Peyer's patch (tissue), 4 donors: ENCODE results near the gene PRSS33. TPM values are rescaled to one million over a fixed set of nuclear protein-coding genes. Genes with fewer than 3 reads are reported as not detected.

ENCODE experiments used
- DNase-seq, 3 donors: peaks; one replicate each; pipeline ENCODE4 v3.0.0-alpha.2; 2017 to 2019
- H3K27ac ChIP-seq, 4 donors: fragments of 200-600 bp; sonication (generic); one replicate each; pipeline ENCODE4 v1.5.1; 2016 to 2019
- H3K27me3 ChIP-seq, 2 donors: fragments of 200-600 bp; sonication (generic); one replicate each; pipeline ENCODE4 v1.5.1; 2019
- H3K36me3 ChIP-seq, 3 donors: fragments of 200-600 bp; sonication (generic); one replicate each; pipeline ENCODE4 v1.5.1; 2016 to 2019
- H3K4me1 ChIP-seq, 4 donors: fragments of 200-600 bp; sonication (generic); one replicate each; pipeline ENCODE4 v1.5.1; 2016 to 2019
- H3K4me3 ChIP-seq, 4 donors: fragments of 200-600 bp; sonication (generic); 1 replicate in 3 of 4; 2 replicates in 1 of 4; pipeline ENCODE4 v1.5.1; 2016 to 2019; ENCODE audit warnings: mild to moderate bottlenecking in 1 of 4
- H3K9me3 ChIP-seq, 4 donors: fragments of 200-600 bp; sonication (generic); one replicate each; pipeline ENCODE4 v1.5.1; 2016 to 2019; ENCODE audit warnings: mild to moderate bottlenecking in 1 of 4
- POLR2A ChIP-seq, 2 donors: fragments of 450-650 bp; IDR thresholded peaks; one replicate each; pipeline ENCODE4 v1.5.1; 2017; ENCODE audit warnings: antibody characterized with exemption in 2 of 2, mild to moderate bottlenecking in 2 of 2, moderate library complexity in 2 of 2
- total RNA-seq, 4 donors: library from RNA; depleted of rRNA; stranded (reverse); fragments of >200 nt; gene quantifications; one replicate each; pipeline ENCODE4 v1.1.0, GENCODE V29; 2016
- TF ChIP-seq, protein P1 (sequence below), 6 experiments: fragments of 450-650 bp in 4 of 6; fragments of 200-600 bp in 2 of 6; sonication (generic) in 1 of 6; IDR thresholded peaks; one replicate each; pipeline ENCODE4 v1.5.1; 2017 to 2019; ENCODE audit warnings: antibody characterized with exemption in 6 of 6, mild to moderate bottlenecking in 3 of 6, moderate library complexity in 1 of 6

Gene PRSS33
- total RNA-seq, 4 donors from 2014 or later, result not detected

DNA sequence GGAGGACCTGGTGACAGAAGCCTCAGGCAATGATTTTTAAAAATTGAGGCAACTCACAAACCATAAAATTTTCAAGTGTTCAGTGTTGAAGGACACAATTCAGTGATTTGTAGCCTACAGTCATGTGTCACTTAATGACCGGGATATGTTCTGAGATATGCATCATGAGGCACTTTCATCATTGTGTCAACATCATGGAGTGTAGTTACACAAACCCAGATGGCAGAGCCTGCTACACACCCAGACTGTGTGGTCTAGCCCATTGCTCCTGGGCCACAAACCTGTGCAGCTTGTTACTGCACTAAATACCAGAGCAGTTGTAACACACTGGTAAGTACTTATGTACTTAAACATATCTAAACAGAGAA is 12.5 kb upstream of the PRSS33 start:
- Histone ChIP-seq H3K36me3 (no peaks in the 10 kb centered on the region), H3K9me3 (peaks cover 0 to 8% (median 2%) of the 10 kb centered on the region in 4 donors), H3K27ac (no peak overlapping the region), H3K4me1 (no peaks in the 10 kb centered on the region), H3K4me3 (no peak overlapping the region), H3K27me3 (no peaks in the 10 kb centered on the region)
- DNase-seq, result peak in 1 of 3 donors; percentile 52
- TF ChIP-seq, protein P1, sequence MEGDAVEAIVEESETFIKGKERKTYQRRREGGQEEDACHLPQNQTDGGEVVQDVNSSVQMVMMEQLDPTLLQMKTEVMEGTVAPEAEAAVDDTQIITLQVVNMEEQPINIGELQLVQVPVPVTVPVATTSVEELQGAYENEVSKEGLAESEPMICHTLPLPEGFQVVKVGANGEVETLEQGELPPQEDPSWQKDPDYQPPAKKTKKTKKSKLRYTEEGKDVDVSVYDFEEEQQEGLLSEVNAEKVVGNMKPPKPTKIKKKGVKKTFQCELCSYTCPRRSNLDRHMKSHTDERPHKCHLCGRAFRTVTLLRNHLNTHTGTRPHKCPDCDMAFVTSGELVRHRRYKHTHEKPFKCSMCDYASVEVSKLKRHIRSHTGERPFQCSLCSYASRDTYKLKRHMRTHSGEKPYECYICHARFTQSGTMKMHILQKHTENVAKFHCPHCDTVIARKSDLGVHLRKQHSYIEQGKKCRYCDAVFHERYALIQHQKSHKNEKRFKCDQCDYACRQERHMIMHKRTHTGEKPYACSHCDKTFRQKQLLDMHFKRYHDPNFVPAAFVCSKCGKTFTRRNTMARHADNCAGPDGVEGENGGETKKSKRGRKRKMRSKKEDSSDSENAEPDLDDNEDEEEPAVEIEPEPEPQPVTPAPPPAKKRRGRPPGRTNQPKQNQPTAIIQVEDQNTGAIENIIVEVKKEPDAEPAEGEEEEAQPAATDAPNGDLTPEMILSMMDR (IDR thresholded peaks at IDR 0.05), result no peak
- TF ChIP-seq POLR2A (IDR thresholded peaks at IDR 0.05), result no peak

DNA sequence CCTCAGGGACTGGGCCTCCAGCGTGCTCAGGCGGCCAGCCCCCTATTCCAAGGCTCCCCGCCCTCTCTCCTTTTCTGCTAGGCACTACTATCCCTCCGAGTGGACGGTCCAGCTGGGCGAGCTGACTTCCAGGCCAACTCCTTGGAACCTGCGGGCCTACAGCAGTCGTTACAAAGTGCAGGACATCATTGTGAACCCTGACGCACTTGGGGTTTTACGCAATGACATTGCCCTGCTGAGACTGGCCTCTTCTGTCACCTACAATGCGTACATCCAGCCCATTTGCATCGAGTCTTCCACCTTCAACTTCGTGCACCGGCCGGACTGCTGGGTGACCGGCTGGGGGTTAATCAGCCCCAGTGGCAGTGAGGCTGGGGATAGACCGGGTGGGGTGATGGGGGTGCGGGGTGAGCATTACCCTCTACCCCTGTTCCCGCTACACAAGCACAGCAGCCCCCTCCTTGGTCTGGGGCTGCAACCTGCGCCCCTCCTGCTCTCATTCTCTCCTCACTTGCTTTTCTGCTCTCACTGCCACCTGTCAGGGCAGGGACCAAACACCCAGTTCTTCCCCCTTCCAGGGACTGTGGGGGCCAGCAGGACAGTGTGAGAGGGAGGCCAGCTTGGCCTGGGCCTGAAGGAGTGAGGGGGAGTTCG is 12.0 kb upstream of the PRSS33 start:
- no peak overlapping the region for H3K4me3 ChIP-seq
- H3K9me3 ChIP-seq, result peaks cover 0 to 4% (median 2%) of the 10 kb centered on the region in 4 donors
- TF ChIP-seq, protein P1 (IDR thresholded peaks at IDR 0.05), result no peak
- TF ChIP-seq POLR2A (IDR thresholded peaks at IDR 0.05), result no peak
- no peaks in the 10 kb centered on the region for H3K27me3 ChIP-seq
- DNase-seq, result peak in 1 of 3 donors; percentile 46
- H3K36me3 ChIP-seq, result no peaks in the 10 kb centered on the region
- no peaks in the 10 kb centered on the region for H3K4me1 ChIP-seq
- no peak overlapping the region for H3K27ac ChIP-seq

DNA sequence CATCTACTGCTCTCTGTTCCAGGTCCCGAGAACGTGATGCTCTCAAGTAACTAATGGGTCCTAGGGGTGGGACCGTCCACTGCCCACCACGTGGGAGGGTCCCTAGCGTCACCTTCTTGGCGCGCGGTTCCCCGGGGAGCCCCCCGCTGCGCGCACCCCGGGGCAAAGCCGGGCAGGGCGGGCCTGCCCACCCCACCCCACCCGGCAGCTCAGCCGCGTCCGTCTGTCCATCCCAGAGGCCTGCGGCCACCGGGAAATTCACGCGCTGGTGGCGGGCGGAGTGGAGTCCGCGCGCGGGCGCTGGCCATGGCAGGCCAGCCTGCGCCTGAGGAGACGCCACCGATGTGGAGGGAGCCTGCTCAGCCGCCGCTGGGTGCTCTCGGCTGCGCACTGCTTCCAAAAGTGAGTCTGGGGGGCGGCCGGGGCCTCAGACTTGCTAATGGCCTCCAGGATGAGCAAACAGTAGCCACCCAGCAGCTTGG is 11.4 kb upstream of the PRSS33 start:
- Histone ChIP-seq H3K4me1 (no peaks in the 10 kb centered on the region), H3K4me3 (no peak overlapping the region), H3K27ac (no peak overlapping the region), H3K36me3 (no peaks in the 10 kb centered on the region), H3K9me3 (peaks cover 0 to 2% (median 0%) of the 10 kb centered on the region in 4 donors), H3K27me3 (no peaks in the 10 kb centered on the region)
- DNase-seq, result peak in 1 of 3 donors; percentile 33
- TF ChIP-seq POLR2A (IDR thresholded peaks at IDR 0.05), result no peak
- TF ChIP-seq, protein P1 (IDR thresholded peaks at IDR 0.05), result no peak

DNA sequence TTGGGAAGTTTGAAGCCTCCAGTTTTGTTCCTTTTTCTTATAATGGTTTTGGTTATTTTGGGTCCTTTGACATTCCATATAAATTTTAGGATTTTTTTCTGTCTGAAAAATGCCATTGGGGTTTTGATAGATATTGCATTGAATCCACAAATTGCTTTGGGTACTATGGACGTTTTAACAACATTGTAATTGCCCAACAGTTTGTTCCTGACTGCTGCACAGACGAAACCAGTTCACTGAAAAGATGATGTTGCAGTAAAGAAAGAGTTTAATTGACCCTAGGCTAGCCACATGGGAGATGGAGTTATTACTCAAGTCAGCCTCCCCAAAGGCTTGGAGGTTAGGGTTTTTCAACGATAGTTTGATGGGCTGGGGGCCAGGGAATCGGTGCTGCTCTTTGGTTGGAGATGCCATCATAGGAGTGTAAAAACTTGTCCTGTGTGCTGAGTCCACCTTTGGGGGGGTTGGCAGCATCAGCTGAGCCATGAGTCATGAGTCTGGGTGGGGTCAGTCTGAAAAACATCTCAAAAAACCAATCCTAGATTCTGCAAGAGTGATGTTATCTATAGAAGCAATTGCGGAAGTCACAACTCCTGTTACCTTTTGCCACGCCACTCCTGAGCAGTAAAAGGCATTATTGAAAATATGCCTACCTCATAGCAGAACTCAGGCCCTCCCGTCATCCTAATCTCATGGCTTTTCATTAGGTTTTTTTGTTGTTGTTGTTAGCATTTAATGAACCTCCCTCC is 8.2 kb upstream of the PRSS33 start:
- no peaks in the 10 kb centered on the region for H3K36me3 ChIP-seq
- peak in 1 of 3 donors; percentile 34 for DNase-seq
- peak overlapping the region in 1 of 4 donors; percentile 23 for H3K27ac ChIP-seq
- no peaks in the 10 kb centered on the region for H3K9me3 ChIP-seq
- H3K4me3 ChIP-seq, result no peak overlapping the region
- no peak for TF ChIP-seq POLR2A (IDR thresholded peaks at IDR 0.05)
- TF ChIP-seq, protein P1 (IDR thresholded peaks at IDR 0.05), result no peak
- H3K4me1 ChIP-seq, result no peaks in the 10 kb centered on the region
- no peaks in the 10 kb centered on the region for H3K27me3 ChIP-seq

DNA sequence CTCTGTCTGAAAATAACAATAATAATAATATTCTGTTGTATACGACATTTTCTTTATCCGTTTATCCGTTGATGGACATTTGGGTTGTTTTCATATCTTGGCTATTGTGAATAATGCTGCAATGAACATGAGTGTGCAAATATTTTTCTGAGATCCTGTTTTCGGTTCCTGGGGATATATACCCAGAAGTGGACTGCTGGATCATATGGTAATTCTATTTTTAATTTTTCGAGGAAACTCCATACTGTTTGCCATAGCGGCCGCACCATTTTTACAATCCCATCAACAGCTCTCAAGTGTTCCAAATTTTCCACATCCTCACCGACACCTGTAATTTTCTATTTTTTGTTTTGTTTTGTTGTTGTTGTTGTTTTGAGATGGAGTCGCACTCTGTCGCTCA is 5.6 kb upstream of the PRSS33 start:
- TF ChIP-seq, protein P1 (IDR thresholded peaks at IDR 0.05), result no peak
- no peak for TF ChIP-seq POLR2A (IDR thresholded peaks at IDR 0.05)
- no peaks in the 10 kb centered on the region for H3K27me3 ChIP-seq

More for the DNA sequence above, 5.6 kb upstream of the PRSS33 start:
- no peak overlapping the region for H3K27ac ChIP-seq
- no peak overlapping the region for H3K4me3 ChIP-seq
- H3K9me3 ChIP-seq, result no peaks in the 10 kb centered on the region
- H3K4me1 ChIP-seq, result no peaks in the 10 kb centered on the region
- DNase-seq, result no peak
- H3K36me3 ChIP-seq, result no peaks in the 10 kb centered on the region
